Kidney glomerular epithelial cell (primary cell): ENCODE measurements around the gene GABBR1.
"Not testable (repeated sequence)": the region's sequence is repeated elsewhere in the genome, so short reads cannot be mapped to it uniquely, and the experiment has no call there.

Experiments used
- DNase-seq: peaks from one replicate; lab custom pipeline; 2025; lab: John Stamatoyannopoulos, UW

Gene GABBR1

GRCh38 chr6:29632789-29633533 lies at the start of gene GABBR1:
GABBR1 (minus strand) TSS chr6:29633183; CDS start chr6:29632385, 798 bp downstream.
- DNase-seq, result peak; percentile 44

- no peak for DNase-seq
These were observed 48.8 kb upstream of the GABBR1 start for GRCh38 chr6:29681811-29682210.

GRCh38 chr6:29680904-29681303 lies 47.9 kb upstream of the GABBR1 start, which contains the start of gene ZFP57:
ZFP57 (minus strand) TSS chr6:29681152; CDS start chr6:29677003, 4,149 bp downstream.
- no peak for DNase-seq

GRCh38 chr6:29680416-29680815 lies 47.4 kb upstream of the GABBR1 start:
- no peak for DNase-seq

GRCh38 chr6:29679962-29680361 lies 47.0 kb upstream of the GABBR1 start:
- DNase-seq, result no peak

- peak; percentile 23 for DNase-seq
These were observed 45.1 kb upstream of the GABBR1 start for GRCh38 chr6:29678114-29678513.

- peak; percentile 49 for DNase-seq
These were observed 44.1 kb upstream of the GABBR1 start for GRCh38 chr6:29676981-29677601.

- DNase-seq, result no peak
These were observed 42.6 kb upstream of the GABBR1 start for GRCh38 chr6:29675561-29675960.

- no peak for DNase-seq
These were observed 41.0 kb upstream of the GABBR1 start for GRCh38 chr6:29674008-29674407.

GRCh38 chr6:29673161-29673560 lies 40.2 kb upstream of the GABBR1 start:
- DNase-seq, result no peak

- not testable (repeated sequence) for DNase-seq
These were observed 39.1 kb upstream of the GABBR1 start for GRCh38 chr6:29672116-29672515.

- no peak for DNase-seq
These were observed 38.0 kb upstream of the GABBR1 start for GRCh38 chr6:29671026-29671425.

GRCh38 chr6:29667158-29667557 lies 34.2 kb upstream of the GABBR1 start:
- no peak for DNase-seq

GRCh38 chr6:29666826-29667130 lies 33.8 kb upstream of the GABBR1 start:
- no peak for DNase-seq

- no peak for DNase-seq
These were observed 33.2 kb upstream of the GABBR1 start for GRCh38 chr6:29665942-29666825.

- DNase-seq, result no peak
These were observed 30.5 kb upstream of the GABBR1 start for GRCh38 chr6:29663300-29664042.

GRCh38 chr6:29661502-29662141 lies 28.6 kb upstream of the GABBR1 start:
- DNase-seq, result not testable (repeated sequence)

- DNase-seq, result no peak
These were observed 28.1 kb upstream of the GABBR1 start for GRCh38 chr6:29661071-29661470.

GRCh38 chr6:29656798-29657197 lies 23.8 kb upstream of the GABBR1 start, which contains the start of gene MOG:
MOG (plus strand) TSS chr6:29657092; CDS start chr6:29657210, 118 bp downstream.
- DNase-seq, result no peak

GRCh38 chr6:29656157-29656556 lies 23.2 kb upstream of the GABBR1 start:
- DNase-seq, result no peak

GRCh38 chr6:29655658-29656057 lies 22.7 kb upstream of the GABBR1 start:
- DNase-seq, result no peak
